Suprapubic skin (tissue), 4 donors: ENCODE results near the gene POLA2.

Experiments used
- POLR2A ChIP-seq, 2 donors: fragments of 450-650 bp; IDR thresholded peaks; one replicate each; pipeline ENCODE4 v1.6.1; 2017; ENCODE audit warnings: antibody characterized with exemption in 2 of 2, mild to moderate bottlenecking in 2 of 2, moderate library complexity in 2 of 2
- POLR2AphosphoS5 ChIP-seq, 3 donors: sonication (generic); formaldehyde crosslinking; IDR thresholded peaks; one replicate each; pipeline ENCODE4 v1.6.1; 2017; ENCODE audit warnings: antibody characterized with exemption in 3 of 3
- TF ChIP-seq, protein P1 (sequence below), 2 donors: fragments of 200-600 bp in 1 of 2; fragments of 450-650 bp in 1 of 2; sonication (generic) in 1 of 2; IDR thresholded peaks; one replicate each; pipeline ENCODE4 v1.5.1; 2016 to 2019; ENCODE audit warnings: antibody characterized with exemption in 2 of 2, mild to moderate bottlenecking in 1 of 2, moderate library complexity in 1 of 2

DNA sequence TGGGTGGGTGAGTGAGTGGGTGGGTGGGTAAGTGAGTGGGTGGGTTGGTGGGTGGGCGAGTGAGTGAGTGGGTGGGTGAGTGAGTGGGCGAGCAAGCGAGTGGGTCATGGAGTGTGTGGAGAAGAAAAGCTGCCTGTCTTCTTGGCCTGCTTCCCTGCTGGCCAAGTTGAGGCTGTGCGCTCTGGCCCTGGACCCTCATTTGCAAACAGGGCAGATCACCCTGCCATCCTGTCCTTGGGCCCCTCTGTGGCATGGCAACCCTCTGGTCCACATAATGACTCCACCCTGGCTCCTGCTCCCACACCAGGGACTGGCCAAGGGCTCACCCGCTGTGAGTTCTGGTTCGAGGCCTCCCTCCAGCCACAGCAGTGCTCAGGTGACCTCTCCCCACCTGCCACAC, 44.9 kb upstream of the POLA2 start:
- TF ChIP-seq POLR2A (IDR thresholded peaks at IDR 0.05) (no peak), POLR2AphosphoS5 (IDR thresholded peaks at IDR 0.05) (no peak)
- TF ChIP-seq, protein P1, sequence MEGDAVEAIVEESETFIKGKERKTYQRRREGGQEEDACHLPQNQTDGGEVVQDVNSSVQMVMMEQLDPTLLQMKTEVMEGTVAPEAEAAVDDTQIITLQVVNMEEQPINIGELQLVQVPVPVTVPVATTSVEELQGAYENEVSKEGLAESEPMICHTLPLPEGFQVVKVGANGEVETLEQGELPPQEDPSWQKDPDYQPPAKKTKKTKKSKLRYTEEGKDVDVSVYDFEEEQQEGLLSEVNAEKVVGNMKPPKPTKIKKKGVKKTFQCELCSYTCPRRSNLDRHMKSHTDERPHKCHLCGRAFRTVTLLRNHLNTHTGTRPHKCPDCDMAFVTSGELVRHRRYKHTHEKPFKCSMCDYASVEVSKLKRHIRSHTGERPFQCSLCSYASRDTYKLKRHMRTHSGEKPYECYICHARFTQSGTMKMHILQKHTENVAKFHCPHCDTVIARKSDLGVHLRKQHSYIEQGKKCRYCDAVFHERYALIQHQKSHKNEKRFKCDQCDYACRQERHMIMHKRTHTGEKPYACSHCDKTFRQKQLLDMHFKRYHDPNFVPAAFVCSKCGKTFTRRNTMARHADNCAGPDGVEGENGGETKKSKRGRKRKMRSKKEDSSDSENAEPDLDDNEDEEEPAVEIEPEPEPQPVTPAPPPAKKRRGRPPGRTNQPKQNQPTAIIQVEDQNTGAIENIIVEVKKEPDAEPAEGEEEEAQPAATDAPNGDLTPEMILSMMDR (IDR thresholded peaks at IDR 0.05), result no peak
